CD4-positive, alpha-beta T cell treated with Interleukin-12 subunit alpha and Interleukin-12 subunit beta, for 1 hour (primary cell): Measurements from ENCODE around the gene OR2B6.
"Not testable (repeated sequence)": the region's sequence is repeated elsewhere in the genome, so short reads cannot be mapped to it uniquely, and the experiment has no call there.

Source experiments
- DNase-seq: peaks from one replicate; pipeline ENCODE4 v3.0.0-alpha.2; 2020

The OR2B6 gene

DNA sequence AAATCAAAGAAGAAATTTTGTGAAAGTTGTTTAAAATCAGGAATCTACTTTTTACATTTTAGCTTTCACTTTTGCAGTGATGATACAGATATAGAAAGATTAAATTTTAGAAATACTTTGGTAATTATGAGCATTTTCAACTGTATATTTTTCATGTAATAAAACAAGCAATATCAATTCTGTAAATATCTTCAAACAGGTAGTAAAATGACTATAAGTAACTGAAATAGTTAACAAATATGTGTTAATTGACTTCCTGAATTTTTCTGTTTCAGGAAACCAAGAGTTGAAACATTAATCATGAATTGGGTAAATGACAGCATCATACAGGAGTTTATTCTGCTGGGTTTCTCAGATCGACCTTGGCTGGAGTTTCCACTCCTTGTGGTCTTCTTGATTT, at the start of gene OR2B6:
Gene OR2B6 (plus strand): TSS at position 301 of the 400 bp plus-strand sequence. CDS start 0 bp downstream, at position 301.
- DNase-seq, result no peak

DNA sequence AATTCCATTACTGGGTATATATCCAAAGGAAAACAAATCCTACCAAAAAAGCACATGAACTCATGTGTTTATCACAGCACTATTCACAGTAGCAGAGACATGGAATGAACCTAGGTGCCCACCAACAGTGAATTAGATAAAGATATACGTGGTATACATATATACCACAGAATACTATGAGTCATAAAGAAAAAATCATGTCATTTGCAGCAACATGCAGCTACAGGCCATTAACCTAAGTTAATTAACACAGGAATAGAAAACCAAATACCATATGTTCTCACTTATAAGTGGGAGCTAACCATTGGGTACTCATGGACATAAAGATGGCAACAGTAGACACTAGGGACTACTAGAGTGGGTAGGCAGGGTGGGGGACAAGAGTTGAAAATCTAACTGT, 49.0 kb upstream of the OR2B6 start:
- no peak for DNase-seq

DNA sequence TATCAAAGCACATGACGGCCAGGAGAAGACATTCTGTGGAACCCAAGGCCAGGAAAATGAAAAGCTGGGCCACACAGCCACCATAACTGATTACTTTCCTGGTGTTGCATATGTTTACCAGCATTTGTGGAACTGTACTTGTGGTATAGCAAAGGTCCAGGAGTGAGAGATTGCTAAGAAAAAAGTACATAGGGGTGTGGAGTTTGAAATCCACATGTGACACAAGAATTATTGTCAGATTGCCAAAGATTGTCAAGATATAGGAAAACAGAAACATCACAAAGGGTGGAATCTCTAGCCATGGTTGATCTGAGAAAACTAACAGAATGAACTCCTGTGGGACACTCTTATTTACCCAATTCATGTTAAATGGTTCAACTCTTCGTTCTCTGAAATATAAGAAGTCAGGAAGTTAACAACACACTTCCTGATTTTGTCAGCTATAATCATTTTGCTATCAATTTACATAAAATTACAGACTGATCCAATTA, 45.0 kb upstream of the OR2B6 start, which contains the start of gene OR2B2:
Gene OR2B2 (minus strand): TSS at position 441 of the 491 bp plus-strand sequence. CDS start 77 bp downstream, at position 364.
- DNase-seq, result no peak

DNA sequence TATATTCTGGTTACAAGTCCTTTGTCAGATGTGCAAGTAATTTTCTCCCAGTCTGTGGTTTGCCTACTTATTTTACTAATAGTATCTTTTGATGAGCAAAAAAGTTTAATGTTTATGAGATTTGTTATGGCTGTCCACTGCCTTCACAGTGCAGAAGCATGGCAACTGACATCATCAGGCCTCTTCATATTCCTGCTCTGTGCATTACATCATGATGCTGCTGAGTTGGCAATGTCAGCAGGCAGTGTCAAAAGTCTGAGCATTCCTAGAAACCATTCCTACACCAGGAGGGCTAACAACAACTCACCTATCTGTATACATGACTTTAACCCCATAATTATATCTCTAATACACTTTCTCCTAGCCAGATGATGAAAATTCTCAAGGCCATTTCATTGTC, 34.1 kb upstream of the OR2B6 start:
- no peak for DNase-seq

DNA sequence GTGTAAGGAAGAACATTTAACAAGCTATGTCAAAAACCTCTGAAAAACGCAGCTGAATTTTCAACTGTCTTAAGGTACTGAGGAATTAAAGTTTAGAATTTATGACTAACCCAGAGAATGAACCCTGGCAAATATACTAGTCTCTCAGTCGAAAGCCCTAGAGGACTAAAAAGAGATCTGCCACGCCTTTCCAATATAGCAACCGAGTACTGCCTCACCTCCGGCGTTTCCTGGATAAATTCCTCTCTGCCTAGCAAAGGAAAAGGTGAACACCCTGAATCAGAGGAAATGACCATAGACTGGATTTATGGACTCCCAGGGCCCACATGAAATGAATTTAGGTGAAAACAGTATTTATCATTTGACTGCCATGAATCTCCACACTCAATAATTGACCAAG, 32.9 kb upstream of the OR2B6 start:
- no peak for DNase-seq

DNA sequence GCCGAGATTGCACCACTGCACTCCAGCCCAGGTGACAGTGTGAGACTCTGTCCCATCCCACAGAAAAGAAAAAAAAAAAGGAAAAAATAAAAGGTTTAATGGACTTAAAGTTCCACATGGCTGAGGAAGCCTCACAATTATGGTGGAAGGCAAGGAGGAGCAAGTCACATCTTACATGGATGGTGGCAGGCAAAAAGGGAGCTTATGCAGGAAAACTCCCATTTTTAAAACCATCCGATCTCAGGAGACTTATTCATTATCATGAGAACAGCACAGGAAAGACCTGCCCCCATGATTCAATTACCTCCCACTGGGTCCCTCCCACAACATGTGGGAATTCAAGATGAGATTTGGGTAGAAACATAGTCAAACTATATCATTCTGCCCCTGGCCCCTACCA, 29.0 kb upstream of the OR2B6 start:
- not testable (repeated sequence) for DNase-seq

DNA sequence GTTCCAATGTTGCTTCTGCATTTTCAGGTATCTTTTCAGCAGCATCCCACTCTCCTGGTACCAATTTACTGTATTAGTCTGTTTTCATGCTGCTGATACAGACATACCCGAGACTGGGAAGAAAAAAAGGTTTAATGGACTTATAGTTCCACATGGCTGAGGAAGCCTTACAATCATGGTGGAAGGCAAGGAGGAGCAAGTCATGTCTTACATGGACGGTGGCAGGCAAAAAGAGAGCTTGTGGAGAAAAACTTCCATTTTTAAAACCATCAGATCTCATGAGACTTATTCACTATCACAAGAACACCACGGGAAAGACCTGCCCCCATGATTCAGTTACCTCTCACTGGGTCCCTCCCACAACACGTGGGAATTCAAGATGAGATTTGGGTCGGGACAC, 27.1 kb upstream of the OR2B6 start:
- DNase-seq, result not testable (repeated sequence)

DNA sequence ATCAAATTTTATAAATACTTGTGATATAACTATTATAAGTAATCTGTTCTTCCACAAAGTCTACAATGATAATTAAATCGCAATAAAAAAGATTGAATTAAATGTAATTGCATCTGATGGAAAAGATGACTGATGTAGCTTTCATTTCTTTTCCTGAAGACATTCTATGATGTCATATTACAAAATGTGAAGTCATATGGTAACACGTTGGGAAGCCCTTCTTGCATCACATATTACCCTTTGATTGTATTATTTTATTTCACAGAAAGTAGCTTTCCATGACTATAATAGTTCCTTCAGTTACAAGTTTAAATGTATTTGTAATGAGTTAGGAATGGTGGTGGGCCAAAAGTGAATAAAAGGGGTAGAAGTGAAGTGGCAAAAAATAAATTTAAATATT, 25.8 kb upstream of the OR2B6 start:
- DNase-seq, result no peak

DNA sequence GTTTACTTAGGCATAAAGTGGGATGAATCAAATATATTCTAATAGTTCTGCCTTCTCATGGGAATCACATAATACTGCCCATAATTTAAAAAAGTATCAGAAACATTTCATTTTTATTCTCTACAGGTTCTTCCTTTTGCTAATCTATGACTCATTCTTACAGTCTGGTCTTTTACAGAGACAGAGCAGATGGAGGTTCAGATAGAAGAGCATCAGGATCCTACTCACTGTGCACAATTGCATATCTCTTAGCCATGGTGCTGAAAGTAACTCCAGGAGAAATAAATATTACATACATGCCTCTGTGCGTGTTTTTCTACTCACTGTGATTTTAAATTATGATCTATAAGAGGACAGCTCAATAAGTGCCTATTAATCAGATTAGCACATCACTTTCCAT, 16.3 kb upstream of the OR2B6 start:
- DNase-seq, result no peak

DNA sequence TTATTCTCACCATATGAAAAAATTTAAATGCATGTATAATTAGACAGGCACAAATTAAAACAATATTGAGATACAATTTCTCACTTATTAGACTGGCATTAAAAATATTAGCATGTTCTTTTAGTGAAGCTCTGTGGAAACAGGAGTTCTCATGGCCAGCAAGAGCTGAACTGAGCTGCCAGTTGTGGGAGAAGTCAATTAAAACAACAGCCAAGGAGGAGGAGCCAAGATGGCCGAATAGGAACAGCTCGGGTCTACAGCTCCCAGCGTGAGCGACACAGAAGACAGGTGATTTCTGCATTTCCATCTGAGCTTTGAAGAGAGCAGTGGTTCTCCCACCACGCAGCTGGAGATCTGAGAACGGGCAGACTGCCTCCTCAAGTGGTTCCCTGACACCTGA, 14.0 kb upstream of the OR2B6 start:
- not testable (repeated sequence) for DNase-seq

DNA sequence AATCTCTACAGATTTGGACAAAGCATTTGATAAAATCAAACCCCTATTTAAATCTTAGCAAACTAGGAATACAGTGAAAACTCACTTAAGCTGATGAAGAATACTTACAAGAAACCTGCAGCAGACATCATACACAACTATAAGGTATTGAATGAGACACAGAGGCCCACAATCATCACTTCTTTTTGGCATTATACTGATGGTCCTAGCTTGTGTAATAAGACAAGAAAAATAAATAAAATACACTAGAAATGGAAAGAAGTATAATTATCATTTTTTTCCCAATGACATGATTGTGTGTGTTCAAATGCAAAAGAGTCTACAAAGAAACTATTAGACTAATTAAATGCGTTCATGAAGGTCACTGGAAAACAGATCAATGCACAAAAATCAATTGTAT, 8.8 kb upstream of the OR2B6 start:
- no peak for DNase-seq

DNA sequence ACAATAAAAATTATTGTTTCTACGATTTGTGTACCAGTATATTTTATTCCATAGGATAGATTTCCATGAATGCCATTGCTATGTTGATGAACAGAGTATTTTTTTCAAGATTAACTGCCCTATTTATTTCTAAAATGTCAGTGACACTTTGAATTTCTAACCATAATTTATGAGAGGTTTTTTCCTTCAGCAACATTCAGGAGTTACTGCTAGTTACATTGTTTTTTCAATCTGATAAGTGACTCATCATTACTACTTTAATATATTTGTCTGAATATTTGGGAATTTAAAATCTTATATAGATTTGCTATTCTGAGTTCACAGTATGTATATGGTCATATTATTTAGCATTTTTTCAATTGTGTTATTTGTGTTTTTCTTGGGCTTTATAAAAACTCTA, 6.0 kb upstream of the OR2B6 start:
- no peak for DNase-seq

DNA sequence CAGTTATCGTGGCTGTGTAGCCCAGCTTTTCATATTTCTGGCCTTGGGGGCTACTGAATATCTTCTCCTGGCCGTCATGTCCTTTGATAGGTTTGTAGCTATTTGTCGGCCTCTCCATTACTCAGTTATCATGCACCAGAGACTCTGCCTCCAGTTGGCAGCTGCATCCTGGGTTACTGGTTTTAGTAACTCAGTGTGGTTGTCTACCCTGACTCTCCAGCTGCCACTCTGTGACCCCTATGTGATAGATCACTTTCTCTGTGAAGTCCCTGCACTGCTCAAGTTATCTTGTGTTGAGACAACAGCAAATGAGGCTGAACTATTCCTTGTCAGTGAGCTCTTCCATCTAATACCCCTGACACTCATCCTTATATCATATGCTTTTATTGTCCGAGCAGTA, 475 bp downstream of the OR2B6 start:
- DNase-seq, result no peak

DNA sequence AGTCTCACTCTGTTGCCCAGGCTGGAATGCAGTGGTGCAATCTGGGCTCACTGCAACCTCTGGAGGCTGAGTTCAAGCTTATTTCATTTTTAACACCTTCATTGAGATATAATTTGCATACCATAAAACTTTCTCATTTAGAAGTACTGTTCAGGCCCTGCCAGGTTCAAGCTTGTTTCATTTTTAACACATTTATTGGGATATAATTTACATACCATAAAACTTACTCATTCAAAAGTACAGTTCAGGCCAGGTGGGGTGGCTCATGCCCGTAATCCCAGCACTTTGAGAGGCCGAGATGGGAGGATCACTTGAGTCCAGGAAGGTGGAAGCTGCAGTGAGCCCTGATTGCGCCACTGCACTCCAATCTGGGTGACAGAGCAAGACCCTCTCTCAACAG, 5.5 kb downstream of the OR2B6 start:
- no peak for DNase-seq

DNA sequence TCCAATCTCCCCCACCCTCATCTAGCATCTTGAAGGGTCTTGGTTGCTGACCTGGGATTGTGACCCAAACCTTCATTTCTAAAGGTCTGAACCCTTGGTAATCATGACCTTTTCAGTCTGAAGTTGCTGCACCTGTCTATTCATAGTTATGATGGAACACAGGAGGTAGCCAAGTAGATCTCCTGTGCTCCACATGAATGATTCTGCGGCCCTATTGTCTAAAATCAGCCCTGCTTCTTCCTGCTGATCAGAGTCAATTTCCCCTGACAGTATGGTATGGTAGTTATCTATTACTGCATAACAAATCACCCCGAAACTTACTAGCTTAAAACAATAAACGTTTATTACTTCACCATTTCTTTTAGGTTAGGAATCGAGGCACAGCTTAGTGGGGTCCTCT, 9.0 kb downstream of the OR2B6 start:
- DNase-seq, result no peak

DNA sequence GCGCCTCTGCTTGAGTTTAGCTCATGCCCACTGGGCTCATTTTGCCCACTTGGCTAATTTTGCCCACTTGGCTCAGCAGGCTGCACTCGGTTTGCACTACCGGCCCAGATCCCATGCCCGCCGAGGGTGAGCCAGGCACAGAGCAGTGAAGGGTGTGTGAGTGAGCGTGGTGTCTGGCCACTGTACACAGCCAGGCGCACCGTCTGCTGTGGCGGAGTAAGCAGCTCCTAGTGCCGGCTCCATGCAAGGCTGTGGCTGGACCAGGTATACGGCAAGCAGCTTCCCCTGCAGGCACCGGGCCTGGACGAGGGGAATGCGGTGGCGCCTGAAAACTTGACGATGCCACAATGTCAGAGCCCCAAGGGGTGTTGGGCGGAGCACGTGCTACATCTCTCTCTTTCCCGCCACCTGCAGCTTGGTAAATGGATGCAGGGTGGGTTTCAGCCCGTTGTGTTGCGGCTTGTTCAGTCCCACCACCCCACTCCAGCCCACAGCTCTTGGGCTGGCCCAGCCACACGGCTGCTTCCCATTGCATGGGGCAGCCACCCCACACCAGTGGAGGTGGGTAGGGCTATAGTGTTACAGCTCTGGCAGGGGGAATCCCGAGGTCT, 9.9 kb downstream of the OR2B6 start:
- DNase-seq, result no peak

DNA sequence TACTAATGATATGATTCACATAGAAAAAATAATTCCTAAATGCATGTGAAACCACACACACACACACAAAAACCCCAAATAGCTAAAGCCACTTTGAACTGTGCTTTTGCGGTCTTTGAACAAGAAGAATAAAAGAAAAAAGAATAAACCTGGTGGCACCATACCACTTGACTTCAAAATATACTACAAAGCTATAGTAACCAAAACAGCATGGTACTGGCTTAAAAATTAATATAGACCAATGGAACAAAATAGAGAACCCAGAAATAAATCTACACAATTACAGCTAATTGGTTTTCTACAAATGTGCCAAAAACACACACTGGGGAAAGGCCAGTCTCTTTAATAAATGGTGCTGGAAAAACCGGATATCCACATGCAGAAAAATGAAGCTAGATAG, 13.4 kb downstream of the OR2B6 start:
- DNase-seq, result no peak

DNA sequence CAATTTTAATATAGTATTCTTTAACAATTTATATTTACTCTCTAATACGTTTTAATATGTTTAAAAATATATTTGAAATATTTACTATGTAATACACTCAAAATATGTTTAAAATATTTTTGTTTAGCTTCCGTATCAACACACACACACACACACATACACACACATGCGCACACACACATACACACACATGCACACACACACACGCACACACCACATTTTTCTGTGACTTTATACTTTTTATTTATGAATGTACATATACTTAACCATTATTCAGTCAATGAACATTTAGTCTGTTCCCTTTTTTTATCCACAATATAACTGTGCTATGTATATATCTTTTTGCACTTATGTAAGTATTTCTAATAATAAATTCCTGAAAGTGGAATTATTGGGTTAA, 15.7 kb downstream of the OR2B6 start:
- no peak for DNase-seq

DNA sequence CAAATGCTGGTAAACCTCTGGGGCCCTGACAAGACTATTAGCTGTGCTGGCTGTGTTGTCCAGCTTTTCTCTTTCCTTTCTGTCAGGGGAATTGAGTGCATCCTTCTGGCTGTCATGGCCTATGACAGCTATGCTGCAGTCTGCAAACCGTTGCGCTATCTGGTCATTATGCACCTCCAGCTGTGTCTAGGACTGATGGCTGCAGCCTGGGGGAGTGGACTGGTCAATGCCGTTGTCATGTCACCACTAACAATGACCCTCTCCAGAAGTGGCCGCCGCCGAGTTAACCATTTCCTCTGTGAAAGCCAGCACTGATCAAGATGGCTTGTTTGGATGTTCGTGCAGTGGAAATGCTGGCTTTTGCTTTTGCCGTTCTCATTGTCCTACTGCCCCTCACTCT, 20.3 kb downstream of the OR2B6 start:
- DNase-seq, result no peak

DNA sequence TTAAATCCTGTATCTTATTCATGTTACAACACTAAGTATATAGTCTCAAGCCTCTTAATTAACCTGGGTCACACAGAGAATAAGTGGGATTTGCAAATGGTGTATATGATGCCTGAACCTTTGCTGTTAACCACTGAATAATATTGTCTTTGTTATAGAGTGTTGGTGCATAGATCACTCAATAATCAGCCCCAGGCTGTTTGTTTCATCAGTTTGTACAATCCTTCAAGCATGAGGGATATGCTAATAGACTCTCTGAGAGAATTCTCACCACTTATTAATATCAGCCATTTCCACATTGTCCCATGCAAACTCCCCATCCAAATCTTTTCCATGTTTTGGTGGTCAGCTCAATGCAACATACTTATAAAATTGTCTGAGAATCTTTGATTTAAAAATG, 21.7 kb downstream of the OR2B6 start:
- no peak for DNase-seq

DNA sequence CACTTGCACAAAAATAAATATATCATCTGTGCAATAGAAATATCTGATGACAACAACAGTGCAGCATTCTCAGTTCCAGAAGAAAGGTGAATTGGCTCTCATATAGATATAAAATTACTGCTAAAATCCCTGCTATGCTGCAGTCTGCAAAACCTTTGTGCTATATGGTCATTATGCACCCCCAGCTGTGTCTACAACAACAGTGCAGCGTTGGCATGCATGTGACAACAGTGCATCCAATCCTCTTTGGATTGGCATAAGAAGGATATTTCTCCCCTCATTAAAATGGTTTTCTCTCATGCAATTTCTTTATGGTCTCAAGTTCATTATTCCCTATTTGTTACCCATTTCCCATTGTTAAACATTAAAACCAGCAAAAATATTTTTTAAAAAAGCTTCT, 23.1 kb downstream of the OR2B6 start:
- no peak for DNase-seq

DNA sequence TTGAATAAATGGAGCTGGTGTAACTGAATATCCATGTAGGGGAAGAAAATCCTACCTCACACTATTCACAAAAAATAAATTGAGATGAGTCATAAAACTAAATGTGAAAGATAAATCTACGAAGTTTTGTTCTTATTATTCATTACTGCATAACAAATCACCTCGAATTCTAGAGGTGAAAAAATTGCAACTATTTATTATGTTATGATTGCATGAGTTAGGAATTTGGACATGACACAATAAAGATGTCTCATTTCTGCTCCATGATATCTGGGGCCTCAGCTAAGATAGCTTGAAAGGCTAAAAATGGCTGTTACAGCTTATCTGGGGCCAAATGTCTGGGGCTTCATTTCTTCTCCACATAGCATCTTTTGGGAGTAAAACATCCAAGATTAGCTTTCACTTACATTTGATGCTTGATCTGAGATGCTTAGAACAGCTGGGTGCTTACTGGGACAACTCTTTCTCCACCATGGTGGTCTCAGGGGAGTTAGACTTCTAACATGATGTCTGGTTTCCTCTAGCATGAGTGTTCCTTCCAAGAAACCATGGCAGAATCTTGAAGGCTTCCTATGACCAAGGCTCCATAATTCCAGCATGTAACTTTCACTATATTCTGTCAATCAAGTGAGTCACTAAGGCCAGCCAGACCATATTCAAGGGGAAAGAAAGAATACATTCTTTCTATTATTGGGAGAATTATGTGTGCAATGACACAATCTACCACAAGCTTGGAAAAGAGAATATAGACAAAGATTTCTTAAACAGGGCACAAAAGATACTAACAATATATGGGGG, 30.1 kb downstream of the OR2B6 start:
- no peak for DNase-seq

DNA sequence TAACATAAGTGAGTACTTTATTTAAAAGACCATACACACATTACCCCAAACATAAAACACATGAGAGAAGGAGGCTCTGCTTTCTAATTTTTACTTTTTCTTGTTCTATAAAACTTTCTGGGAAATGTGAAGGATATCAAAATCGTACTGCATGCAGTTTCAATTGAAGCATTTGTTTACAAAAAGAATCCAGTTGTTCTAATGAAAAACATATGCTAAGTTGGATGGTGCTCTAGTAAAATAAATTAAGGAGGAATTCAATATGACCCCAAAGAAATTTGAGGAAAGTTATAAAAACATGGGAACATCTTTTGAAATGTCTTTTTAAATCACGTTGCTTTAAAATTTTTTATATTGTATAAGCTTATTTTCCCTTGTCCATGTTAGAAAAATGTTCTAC, 37.6 kb downstream of the OR2B6 start:
- DNase-seq, result no peak

DNA sequence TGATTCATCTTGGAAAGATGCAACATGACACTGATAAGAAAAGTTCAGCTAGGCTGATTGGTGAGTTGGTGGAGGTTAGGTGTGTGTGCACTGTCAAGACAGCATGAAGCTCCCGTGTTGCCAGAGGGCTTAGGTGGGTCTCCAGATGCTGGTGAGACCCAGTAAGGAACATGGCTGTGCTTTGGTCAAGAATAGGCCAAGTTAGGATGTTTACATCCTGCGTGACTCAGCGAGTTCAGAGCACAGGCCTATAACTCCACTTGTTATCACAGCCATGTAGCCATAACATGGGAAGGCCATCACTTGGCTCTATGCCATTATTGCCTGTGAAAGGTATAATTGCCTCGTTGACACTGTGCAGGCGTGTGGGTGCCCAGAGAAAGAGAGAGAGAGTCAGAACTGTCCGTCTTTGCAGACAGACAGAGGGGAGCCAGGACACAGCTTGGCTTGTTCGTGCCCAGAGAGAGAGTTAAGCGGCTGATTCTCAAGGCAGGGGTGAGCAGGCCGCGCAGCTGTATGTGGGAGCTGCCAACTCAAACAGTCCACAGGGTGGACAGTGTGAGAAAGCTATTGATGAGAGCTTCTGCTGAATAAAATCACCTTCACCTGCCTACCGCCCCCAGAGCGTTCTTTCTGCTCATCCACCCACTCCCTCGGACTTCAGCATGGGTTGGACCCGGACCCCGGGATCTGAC, 43.5 kb downstream of the OR2B6 start:
- DNase-seq, result no peak
